Small intestine (tissue), 7 donors: ENCODE results near the gene GABRD. TPM values are rescaled to one million over a fixed set of nuclear protein-coding genes. Genes with fewer than 3 reads are reported as not detected.
A peak's percentile ranks its signal among the peaks of the same experiment; 100 is the strongest.

Source experiments
- DNase-seq, 2 donors: peaks; one replicate each; pipeline versions ENCODE4 v3.0.0 to v3.0.0-alpha.2; 2013
- FAIRE-seq: peaks from 2 replicates; lab custom pipeline; 2012; peaks lifted over from hg19 to GRCh38; lab: Jason Lieb, UNC
- H3K27ac ChIP-seq, 3 donors: one replicate each; pipeline ENCODE4 v1.5.1; 2013; ENCODE audit warnings: low read length in 2 of 3, mild to moderate bottlenecking in 2 of 3, control low read depth in 1 of 3, inconsistent platforms in 1 of 3, low read depth in 1 of 3, moderate library complexity in 1 of 3
- H3K27me3 ChIP-seq, 3 donors: one replicate each; pipeline ENCODE4 v1.6.1; 2013; ENCODE audit warnings: low read length in 3 of 3, inconsistent platforms in 1 of 3; ENCODE audit not compliant: control insufficient read depth in 3 of 3, insufficient read depth in 3 of 3
- H3K36me3 ChIP-seq, 3 donors: one replicate each; pipeline ENCODE4 v1.6.1; 2013; ENCODE audit warnings: low read length in 3 of 3, inconsistent platforms in 1 of 3, low read depth in 1 of 3, mild to moderate bottlenecking in 1 of 3, moderate library complexity in 1 of 3; ENCODE audit not compliant: control insufficient read depth in 3 of 3, insufficient read depth in 2 of 3
- H3K4me1 ChIP-seq, 3 donors: one replicate each; pipeline ENCODE4 v1.6.1; 2013; ENCODE audit warnings: low read length in 2 of 3, inconsistent platforms in 1 of 3, low read depth in 1 of 3, mild to moderate bottlenecking in 1 of 3, moderate library complexity in 1 of 3; ENCODE audit not compliant: control insufficient read depth in 3 of 3, insufficient read depth in 2 of 3
- H3K4me3 ChIP-seq, 3 donors: one replicate each; pipeline ENCODE4 v1.5.1; 2013; ENCODE audit warnings: low read length in 3 of 3, control low read depth in 1 of 3, inconsistent platforms in 1 of 3, low read depth in 1 of 3, mild to moderate bottlenecking in 1 of 3, moderate library complexity in 1 of 3
- H3K9me3 ChIP-seq, 2 donors: one replicate each; pipeline ENCODE4 v1.6.1; 2013; ENCODE audit warnings: low read depth in 1 of 2, low read length in 1 of 2; ENCODE audit not compliant: control insufficient read depth in 2 of 2, insufficient read depth in 1 of 2
- WGBS, 3 donors: extraction: QIAGEN DNeasy Blood & Tissue Kit; methylation state at CpG; one replicate each; pipeline ENCODE4 v1.1.7; 2013; 5-methylcytosine and 5-hydroxymethylcytosine counted together
- polyA plus RNA-seq, 4 donors: library from polyadenylated mRNA; stranded (reverse) in 3 of 4; unstranded in 1 of 4; fragments of 200-250 nt in 3 of 4; fragments of 120-200 nt in 1 of 4; gene quantifications; one replicate each; pipeline versions ENCODE4 v1.2.1 to v1.2.3, GENCODE V29; 2013
- donor health status: healthy with polysubstance abuse.
- donor health status: control.
- donor health status: control.
- donor health status: Bipolar disorder and iron deficiency.
- donor health status: healthy.

The GABRD gene
- polyA plus RNA-seq, 4 donors, result 0.40 to 0.55 TPM; not detected in 2

DNA sequence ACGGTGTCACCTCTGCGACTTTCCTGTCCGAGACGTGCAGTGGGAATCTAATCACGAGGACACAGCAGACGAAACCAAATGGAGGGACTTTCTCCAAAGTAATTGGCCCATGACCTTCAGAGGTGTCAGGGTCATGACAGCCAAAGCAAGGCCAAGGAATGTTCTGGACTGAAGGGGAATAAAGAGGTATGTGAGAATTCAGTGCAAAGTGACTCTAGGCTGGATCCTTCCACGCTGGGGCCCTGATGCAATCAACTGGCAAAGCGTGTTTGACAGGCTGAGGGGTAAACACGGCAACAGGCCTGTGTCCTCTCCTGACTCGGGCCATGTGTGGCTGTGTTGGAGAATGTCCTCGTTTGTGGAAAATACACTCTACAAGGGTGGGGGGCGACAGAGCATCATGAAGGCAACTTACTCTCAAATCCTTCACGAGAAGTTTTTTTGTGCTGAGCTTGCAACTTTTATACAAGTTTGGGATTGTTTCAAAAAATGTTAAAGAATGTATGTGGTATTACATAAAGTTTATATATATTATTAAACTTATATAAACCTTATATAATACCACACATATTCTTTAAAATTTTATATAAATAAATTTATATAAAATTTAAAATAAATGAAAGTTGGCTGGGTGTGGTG is 17.3 kb upstream of the GABRD start:
- H3K4me1 ChIP-seq, result no peaks in the 10 kb centered on the region
- no peak for FAIRE-seq
- H3K4me3 ChIP-seq, result no peak overlapping the region
- WGBS, 3 donors, result 61 to 74% (median 64%) methylated on average over 13 of the region's 13 CpGs
- no peak overlapping the region for H3K27ac ChIP-seq
- H3K9me3 ChIP-seq, result peaks cover 0 to 3% of the 10 kb centered on the region in 2 donors
- peaks cover 0 to 37% (median 14%) of the 10 kb centered on the region in 3 donors for H3K27me3 ChIP-seq
- DNase-seq, result no peak
- no peaks in the 10 kb centered on the region for H3K36me3 ChIP-seq

DNA sequence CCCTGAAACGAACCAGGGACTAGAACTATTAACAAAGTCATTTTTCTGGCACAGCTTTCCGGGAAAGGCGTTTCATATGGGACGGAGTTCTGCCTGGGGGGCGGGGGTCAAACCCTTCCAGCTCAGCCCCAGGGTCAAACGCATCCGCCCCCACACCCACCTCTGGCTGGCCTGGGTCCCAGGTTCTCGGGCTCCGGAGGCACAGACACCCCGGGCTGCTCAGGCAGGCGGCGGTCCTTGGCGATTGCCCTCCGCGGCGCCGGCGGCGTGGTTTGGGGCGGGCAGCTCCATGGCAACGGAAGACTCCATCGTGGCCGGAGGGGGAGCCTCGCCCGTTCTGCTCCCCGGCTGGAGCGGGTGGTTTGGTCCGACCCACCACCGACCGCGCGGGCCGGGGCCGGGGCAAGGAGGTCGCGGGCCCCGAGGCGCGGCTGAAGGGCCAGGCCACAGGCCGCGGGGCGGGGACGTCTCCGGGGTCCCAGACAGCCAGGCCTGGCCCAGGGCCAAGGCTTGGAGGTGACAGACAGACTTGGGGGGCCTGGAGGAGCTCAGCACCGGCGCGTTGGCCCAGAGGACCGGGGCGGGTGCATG is 15.5 kb upstream of the GABRD start, which contains the start of gene CFAP74:
Gene CFAP74, minus strand, starts transcription at position 246 of the 591 bp plus-strand sequence. CDS start 12,830 bp downstream, outside the sequence.
- WGBS, 3 donors, result 3 to 5% (median 4%) methylated on average over 41 to 49 of the region's 49 CpGs
- no peak within 1 kb of the TSS for H3K4me3 ChIP-seq
- no peak for FAIRE-seq
- peak in 1 of 2 donors; percentile 58 for DNase-seq
- no peak within 1 kb of the TSS for H3K27ac ChIP-seq
- H3K9me3 ChIP-seq, result peaks cover 0 to 3% of the 10 kb centered on the region in 2 donors
- peaks cover 0 to 37% (median 14%) of the 10 kb centered on the region in 3 donors for H3K27me3 ChIP-seq
- no peaks in the 10 kb centered on the region for H3K4me1 ChIP-seq
- H3K36me3 ChIP-seq, result no peaks in the 10 kb centered on the region

DNA sequence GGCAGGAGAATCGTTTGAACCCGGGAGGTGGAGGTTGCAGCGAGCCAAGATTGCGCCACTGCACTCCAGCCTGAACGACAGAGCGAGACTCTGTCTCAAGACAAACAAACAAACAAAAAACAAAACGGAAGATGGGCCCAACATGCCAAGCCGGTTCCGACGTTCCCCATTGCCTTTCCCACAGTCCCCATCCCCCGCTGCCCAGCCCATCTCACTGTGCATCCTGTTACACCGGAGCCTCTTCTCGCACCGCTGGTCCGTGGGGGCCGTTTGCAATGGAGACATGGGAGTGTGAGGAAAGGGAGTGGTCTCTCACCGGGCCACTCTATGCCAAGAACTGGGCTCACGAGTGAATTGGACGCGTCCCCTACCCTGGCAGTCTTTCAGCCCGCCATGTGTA is 14.3 kb upstream of the GABRD start:
- FAIRE-seq, result no peak
- 77 to 83% (median 80%) methylated on average over 21 of the region's 21 CpGs for WGBS, 3 donors

DNA sequence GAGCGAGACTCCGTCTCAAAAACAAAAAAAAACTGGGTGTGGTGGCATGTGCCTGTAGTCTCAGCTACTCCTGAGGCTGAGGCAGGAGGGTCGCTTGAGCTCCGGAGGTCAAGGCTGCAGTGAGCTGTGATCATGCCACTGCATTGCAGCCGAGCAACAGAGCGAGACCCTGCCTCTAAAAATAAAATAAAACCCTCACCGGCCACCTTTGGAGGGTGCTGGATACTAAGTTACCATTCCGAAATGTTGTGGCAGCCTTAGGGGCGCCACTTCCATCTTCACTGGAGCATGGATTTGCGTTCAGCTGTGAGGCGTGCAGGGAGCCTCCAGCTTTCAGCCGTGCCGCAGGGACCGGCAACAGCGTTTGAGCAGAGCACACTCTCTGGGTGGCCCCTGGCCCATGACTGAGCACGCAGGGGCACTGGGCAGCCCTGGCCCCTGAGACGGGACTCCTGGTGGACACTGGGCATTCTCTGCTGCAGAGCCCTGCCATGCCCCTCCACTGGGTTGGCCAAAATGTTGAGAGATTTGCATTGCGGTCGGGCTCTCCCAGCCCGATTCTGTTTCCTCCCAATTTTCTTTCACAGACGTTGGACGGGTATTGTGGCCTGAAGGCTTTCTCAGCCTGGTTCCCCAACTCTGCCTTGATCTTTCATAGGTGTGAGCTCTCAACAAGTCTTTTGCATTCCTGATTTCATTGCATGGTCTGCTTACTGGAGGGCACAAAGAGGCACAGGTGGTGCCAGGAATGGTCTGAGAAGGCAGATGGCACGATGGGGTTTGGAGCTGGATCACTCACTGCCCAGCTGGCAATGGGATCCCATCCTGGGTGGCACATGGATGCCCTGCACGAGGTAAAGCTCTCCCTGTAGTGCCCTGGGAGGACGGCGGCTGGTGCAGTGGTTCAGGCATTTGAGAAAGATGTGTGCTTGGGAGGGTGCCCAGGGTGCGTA is 9.8 kb upstream of the GABRD start:
- 81 to 83% (median 82%) methylated on average over 27 of the region's 27 CpGs for WGBS, 3 donors
- FAIRE-seq (no peak), DNase-seq (no peak)
- Histone ChIP-seq H3K27me3 (peaks cover 0 to 22% (median 7%) of the 10 kb centered on the region in 3 donors), H3K36me3 (no peaks in the 10 kb centered on the region), H3K27ac (no peak overlapping the region), H3K4me1 (no peaks in the 10 kb centered on the region), H3K9me3 (no peaks in the 10 kb centered on the region), H3K4me3 (no peak overlapping the region)

More for the DNA sequence above, 14.3 kb upstream of the GABRD start:
- peaks cover 0 to 3% of the 10 kb centered on the region in 2 donors for H3K9me3 ChIP-seq
- H3K27me3 ChIP-seq, result peaks cover 0 to 39% (median 14%) of the 10 kb centered on the region in 3 donors
- no peak for DNase-seq
- no peaks in the 10 kb centered on the region for H3K4me1 ChIP-seq
- no peak overlapping the region for H3K4me3 ChIP-seq
- no peak overlapping the region for H3K27ac ChIP-seq
- no peaks in the 10 kb centered on the region for H3K36me3 ChIP-seq

DNA sequence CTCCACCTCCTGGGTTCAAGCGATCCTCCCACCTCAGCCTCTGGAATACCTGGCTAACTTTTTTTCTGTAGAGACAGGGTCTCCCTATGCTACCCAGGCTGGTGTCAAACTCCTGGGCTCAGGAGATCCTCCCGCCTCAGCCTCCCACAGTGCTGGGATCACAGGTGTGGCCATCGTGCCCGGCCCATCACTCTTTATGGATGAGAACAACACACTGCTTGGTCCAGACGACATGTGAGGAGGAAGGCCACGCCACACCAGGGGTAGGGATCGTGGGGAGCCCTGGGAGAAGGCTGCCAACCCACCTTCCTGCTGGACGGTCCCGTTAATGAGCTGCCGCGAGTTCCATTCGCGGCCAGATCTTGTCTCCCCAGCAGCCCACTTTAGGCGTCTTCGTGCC is 5.0 kb upstream of the GABRD start:
- Histone ChIP-seq H3K4me3 (no peak overlapping the region), H3K4me1 (peaks cover 0 to 3% (median 3%) of the 10 kb centered on the region in 3 donors), H3K9me3 (no peaks in the 10 kb centered on the region), H3K27ac (no peak overlapping the region), H3K27me3 (peaks cover 0 to 45% (median 11%) of the 10 kb centered on the region in 3 donors), H3K36me3 (no peaks in the 10 kb centered on the region)
- 80 to 83% (median 83%) methylated on average over 15 of the region's 15 CpGs for WGBS, 3 donors
- DNase-seq (no peak), FAIRE-seq (no peak)

DNA sequence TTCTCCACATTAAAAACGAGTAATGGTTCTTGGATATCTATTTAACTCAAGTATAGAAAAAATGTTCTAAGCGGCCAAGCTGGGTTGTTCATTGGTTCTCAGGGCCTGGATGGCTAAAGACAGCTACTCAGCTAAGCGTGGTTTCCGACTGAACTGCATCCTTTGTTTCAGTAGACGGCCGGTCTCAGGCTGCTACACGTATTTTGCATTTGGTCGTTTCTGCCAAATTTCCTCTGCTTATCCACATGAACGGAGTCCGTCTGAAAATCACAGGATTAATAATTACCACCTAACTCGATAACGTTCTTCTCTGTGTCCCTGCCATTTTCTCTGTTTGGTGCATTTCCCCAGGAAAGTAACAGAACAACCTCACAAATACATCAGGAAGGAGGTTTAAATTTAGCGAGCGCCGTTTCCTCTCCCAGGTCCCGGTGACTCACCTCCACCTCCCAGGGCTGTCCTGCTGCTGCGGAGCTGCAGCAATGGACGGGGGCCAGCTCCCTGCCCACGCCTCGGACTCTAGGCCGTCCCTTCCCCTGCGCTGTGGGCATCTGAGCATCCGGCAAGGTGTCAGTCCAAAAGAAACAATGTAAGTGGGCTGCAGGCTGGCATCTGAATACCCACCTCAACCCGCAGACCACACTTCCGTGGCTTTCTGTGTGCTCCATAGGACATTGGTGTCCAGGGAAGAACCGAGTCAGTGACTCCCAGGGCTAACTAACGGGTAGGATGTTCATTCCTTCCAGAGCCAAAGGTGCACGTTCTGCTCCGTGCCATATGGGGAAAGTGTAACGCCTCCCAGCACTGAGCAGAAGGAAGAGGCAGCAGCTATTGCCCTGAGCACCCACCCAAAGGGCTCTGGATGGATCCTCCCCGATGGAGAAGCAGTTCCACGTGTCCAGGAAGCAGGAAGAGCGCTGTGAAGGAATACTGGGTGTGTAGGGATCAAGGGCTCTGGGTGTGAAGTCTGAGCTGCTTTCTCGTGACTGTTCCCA is 4.1 kb upstream of the GABRD start:
- no peaks in the 10 kb centered on the region for H3K9me3 ChIP-seq
- DNase-seq, result no peak
- no peak for FAIRE-seq
- H3K4me3 ChIP-seq, result no peak overlapping the region
- peaks cover 1 to 48% (median 14%) of the 10 kb centered on the region in 3 donors for H3K27me3 ChIP-seq
- no peak overlapping the region for H3K27ac ChIP-seq
- 51 to 56% (median 53%) methylated on average over 34 of the region's 34 CpGs for WGBS, 3 donors
- no peaks in the 10 kb centered on the region for H3K36me3 ChIP-seq
- H3K4me1 ChIP-seq, result peaks cover 0 to 3% (median 3%) of the 10 kb centered on the region in 3 donors

DNA sequence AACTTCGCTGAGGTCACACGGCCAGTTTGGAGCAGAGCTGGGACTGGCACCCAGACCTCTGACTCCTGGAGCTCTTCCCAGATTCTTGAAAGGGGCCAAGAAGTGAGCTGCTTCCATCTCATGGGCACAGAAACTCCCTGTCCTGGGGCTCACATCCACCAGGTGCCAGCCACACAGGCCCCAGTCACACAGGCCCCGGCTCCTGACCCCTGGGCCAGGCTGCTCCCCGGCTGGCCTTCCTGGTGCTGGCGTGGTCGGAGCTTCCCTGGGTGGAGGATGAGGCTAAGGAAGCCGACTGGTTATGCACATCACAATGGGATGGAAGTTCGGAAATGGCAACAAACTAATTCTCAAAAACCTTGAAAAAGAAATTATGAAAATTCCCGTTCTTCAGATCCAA is 3.0 kb upstream of the GABRD start:
- H3K9me3 ChIP-seq, result no peaks in the 10 kb centered on the region
- peaks cover 0 to 3% (median 3%) of the 10 kb centered on the region in 3 donors for H3K4me1 ChIP-seq
- 77 to 85% (median 84%) methylated on average over 9 of the region's 9 CpGs for WGBS, 3 donors
- H3K4me3 ChIP-seq, result no peak overlapping the region
- H3K27me3 ChIP-seq, result peaks cover 3 to 59% (median 22%) of the 10 kb centered on the region in 3 donors
- no peak overlapping the region for H3K27ac ChIP-seq
- DNase-seq (no peak), FAIRE-seq (no peak)
- H3K36me3 ChIP-seq, result no peaks in the 10 kb centered on the region
